22Rv1 (cell line): Measurements from ENCODE around the gene GPS2.

Experiments
- ZFX ChIP-seq: fragments of 450-650 bp; IDR thresholded peaks from 2 replicates; pipeline ENCODE4 v1.6.1; 2017; ENCODE audit warnings: antibody characterized with exemption, borderline replicate concordance
- TF ChIP-seq, protein P1 (sequence below): fragments of 450-650 bp; IDR thresholded peaks from 2 replicates; pipeline ENCODE4 v1.5.1; 2017; ENCODE audit warnings: mild to moderate bottlenecking

DNA sequence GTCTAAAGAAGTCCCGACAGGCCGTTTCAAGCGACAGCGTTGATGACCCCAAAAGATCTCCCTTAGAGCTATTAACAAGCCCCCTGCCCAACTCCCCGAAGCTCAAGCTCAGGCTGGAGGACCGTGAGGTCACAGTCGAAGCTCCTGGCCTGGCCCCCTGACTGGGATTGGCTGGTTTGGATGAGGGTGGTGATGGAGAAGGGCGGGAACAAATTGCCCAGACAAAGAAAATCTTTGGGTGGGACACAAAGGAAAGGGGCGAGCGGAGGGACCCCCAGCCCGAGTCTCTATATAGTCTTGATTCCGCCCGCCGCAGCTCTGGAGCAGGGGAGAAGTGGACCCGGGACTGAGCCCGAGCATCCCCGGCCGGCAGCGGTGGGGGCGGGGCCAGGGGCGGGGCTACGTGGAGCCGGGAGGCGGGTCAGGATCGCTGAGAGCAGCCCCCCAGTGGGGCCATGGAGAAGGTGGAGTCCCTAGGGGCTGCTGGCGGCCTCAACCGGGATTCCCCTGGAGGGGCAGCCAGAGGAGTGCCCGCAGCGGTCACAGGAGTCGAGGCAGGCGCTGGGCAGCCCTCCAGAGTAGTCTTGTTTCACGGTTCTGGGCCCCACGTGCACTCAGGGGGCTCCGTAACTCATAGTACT is 15.0 kb upstream of the GPS2 start:
- TF ChIP-seq, protein P1, sequence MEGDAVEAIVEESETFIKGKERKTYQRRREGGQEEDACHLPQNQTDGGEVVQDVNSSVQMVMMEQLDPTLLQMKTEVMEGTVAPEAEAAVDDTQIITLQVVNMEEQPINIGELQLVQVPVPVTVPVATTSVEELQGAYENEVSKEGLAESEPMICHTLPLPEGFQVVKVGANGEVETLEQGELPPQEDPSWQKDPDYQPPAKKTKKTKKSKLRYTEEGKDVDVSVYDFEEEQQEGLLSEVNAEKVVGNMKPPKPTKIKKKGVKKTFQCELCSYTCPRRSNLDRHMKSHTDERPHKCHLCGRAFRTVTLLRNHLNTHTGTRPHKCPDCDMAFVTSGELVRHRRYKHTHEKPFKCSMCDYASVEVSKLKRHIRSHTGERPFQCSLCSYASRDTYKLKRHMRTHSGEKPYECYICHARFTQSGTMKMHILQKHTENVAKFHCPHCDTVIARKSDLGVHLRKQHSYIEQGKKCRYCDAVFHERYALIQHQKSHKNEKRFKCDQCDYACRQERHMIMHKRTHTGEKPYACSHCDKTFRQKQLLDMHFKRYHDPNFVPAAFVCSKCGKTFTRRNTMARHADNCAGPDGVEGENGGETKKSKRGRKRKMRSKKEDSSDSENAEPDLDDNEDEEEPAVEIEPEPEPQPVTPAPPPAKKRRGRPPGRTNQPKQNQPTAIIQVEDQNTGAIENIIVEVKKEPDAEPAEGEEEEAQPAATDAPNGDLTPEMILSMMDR = no peak
- TF ChIP-seq ZFX = no peak
